Measurements from ENCODE around the gene STRA6.
A peak's percentile ranks its signal among the peaks of the same experiment; 100 is the strongest.

The STRA6 gene

GRCh38 chr15:74227968-74228722 lies 25.6 kb upstream of the STRA6 start:
- no peak for DNase-seq (ENCODE audit: low read depth)

GRCh38 chr15:74226761-74227540 lies 24.4 kb upstream of the STRA6 start:
- DNase-seq (ENCODE audit: low read depth) = no peak

- no peak for DNase-seq (ENCODE audit: low read depth)
Measured at GRCh38 chr15:74225928-74226327, 23.3 kb upstream of the STRA6 start.

- DNase-seq (ENCODE audit: low read depth) = no peak
Measured at GRCh38 chr15:74222240-74223119, 19.9 kb upstream of the STRA6 start.

GRCh38 chr15:74221399-74222239 lies 19.0 kb upstream of the STRA6 start:
- no peak for DNase-seq (ENCODE audit: low read depth)

GRCh38 chr15:74220475-74221248 lies 18.1 kb upstream of the STRA6 start:
- DNase-seq (ENCODE audit: low read depth) = no peak

- DNase-seq (ENCODE audit: low read depth) = no peak
Measured at GRCh38 chr15:74217907-74218885, 15.6 kb upstream of the STRA6 start.

GRCh38 chr15:74216949-74217348 lies 14.4 kb upstream of the STRA6 start:
- no peak for DNase-seq (ENCODE audit: low read depth)

GRCh38 chr15:74215958-74216357 lies 13.4 kb upstream of the STRA6 start:
- no peak for DNase-seq (ENCODE audit: low read depth)

GRCh38 chr15:74214324-74215021 lies 11.9 kb upstream of the STRA6 start:
- DNase-seq (ENCODE audit: low read depth) = no peak

GRCh38 chr15:74213858-74214284 lies 11.3 kb upstream of the STRA6 start:
- no peak for DNase-seq (ENCODE audit: low read depth)

- DNase-seq (ENCODE audit: low read depth) = no peak
Measured at GRCh38 chr15:74212494-74212893, 9.9 kb upstream of the STRA6 start.

GRCh38 chr15:74211656-74212055 lies 9.1 kb upstream of the STRA6 start:
- DNase-seq (ENCODE audit: low read depth) = no peak

- DNase-seq (ENCODE audit: low read depth) = no peak
Measured at GRCh38 chr15:74210729-74211128, 8.1 kb upstream of the STRA6 start.

GRCh38 chr15:74209997-74210671 lies 7.5 kb upstream of the STRA6 start:
- DNase-seq (ENCODE audit: low read depth) = peak; percentile 48

GRCh38 chr15:74209560-74209958 lies 7.0 kb upstream of the STRA6 start:
- DNase-seq (ENCODE audit: low read depth) = no peak

GRCh38 chr15:74208901-74209559 lies 6.4 kb upstream of the STRA6 start:
- DNase-seq (ENCODE audit: low read depth) = no peak

- DNase-seq (ENCODE audit: low read depth) = no peak
Measured at GRCh38 chr15:74208496-74208895, 5.9 kb upstream of the STRA6 start.

Data from GM04504 (cell line).